ENCODE measurements around the gene CDC42EP4. TPM values are rescaled to one million over a fixed set of nuclear protein-coding genes. Genes with fewer than 3 reads are reported as not detected.

Gene CDC42EP4
- total RNA-seq, 1 experiment from 2014 or later, result 30.9 TPM

- DNase-seq (ENCODE audit: low spot score), result no peak
These were observed 56.1 kb downstream of the CDC42EP4 start for GRCh38 chr17:73255671-73256181.

- no peak for DNase-seq (ENCODE audit: low spot score)
These were observed 59.9 kb downstream of the CDC42EP4 start for GRCh38 chr17:73251871-73252270.

GRCh38 chr17:73250851-73251640 is 60.8 kb downstream of the CDC42EP4 start:
- no peak for DNase-seq (ENCODE audit: low spot score)

- no peak for DNase-seq (ENCODE audit: low spot score)
These were observed 62.1 kb downstream of the CDC42EP4 start for GRCh38 chr17:73249700-73250099.

GRCh38 chr17:73248532-73248931 is 63.3 kb downstream of the CDC42EP4 start:
- DNase-seq (ENCODE audit: low spot score), result no peak

GRCh38 chr17:73247726-73248125 is 64.1 kb downstream of the CDC42EP4 start:
- DNase-seq (ENCODE audit: low spot score), result no peak

GRCh38 chr17:73240561-73240960 is 71.2 kb downstream of the CDC42EP4 start:
- no peak for DNase-seq (ENCODE audit: low spot score)

- DNase-seq (ENCODE audit: low spot score), result no peak
These were observed 74.1 kb downstream of the CDC42EP4 start for GRCh38 chr17:73237714-73238113.

GRCh38 chr17:73234736-73235135 is 77.1 kb downstream of the CDC42EP4 start:
- no peak for DNase-seq (ENCODE audit: low spot score)

Other genes with a start within 250 kb of the CDC42EP4 start
- 20.9 and 33.9 TPM in 2 replicates for gene SLC39A11, start 219.3 kb downstream of the CDC42EP4 start, total RNA-seq (2014; rRNA removed; shearing (Covaris generic))
- 0.06 and 0.55 TPM in 2 replicates for gene SSTR2, start 147.0 kb downstream of the CDC42EP4 start, total RNA-seq (2014; rRNA removed; shearing (Covaris generic))
- 18.6 and 18.8 TPM in 2 replicates for gene COG1, start 118.9 kb downstream of the CDC42EP4 start, total RNA-seq (2014; rRNA removed; shearing (Covaris generic))
- not detected in 2 replicates for gene CPSF4L, start 50.1 kb downstream of the CDC42EP4 start, total RNA-seq (2014; rRNA removed; shearing (Covaris generic))

Data from H4 (cell line).